Uterus (tissue), 4 donors: ENCODE data around the gene THSD4. TPM values are rescaled to one million over a fixed set of nuclear protein-coding genes. Genes with fewer than 3 reads are reported as not detected.

Source experiments
- DNase-seq, 2 donors: peaks; one replicate each; pipeline ENCODE4 v3.0.0-alpha.2; 2019 to 2020
- H3K27ac ChIP-seq, 2 donors: fragments of 200-600 bp; sonication (generic); 1 replicate in 1 of 2; 2 replicates in 1 of 2; pipeline ENCODE4 v1.5.1; 2016 to 2018
- H3K27me3 ChIP-seq, 2 donors: fragments of 200-600 bp; sonication (generic); one replicate each; pipeline ENCODE4 v1.5.1; 2018 to 2019; ENCODE audit warnings: control low read depth in 1 of 2
- H3K36me3 ChIP-seq, 2 donors: fragments of 200-600 bp; sonication (generic); one replicate each; pipeline ENCODE4 v1.5.1; 2019; ENCODE audit warnings: control low read depth in 1 of 2
- H3K4me1 ChIP-seq, 2 donors: fragments of 200-600 bp; sonication (generic); one replicate each; pipeline ENCODE4 v1.5.1; 2018 to 2019; ENCODE audit warnings: control low read depth in 1 of 2
- H3K4me3 ChIP-seq, 2 donors: fragments of 200-600 bp; sonication (generic); 1 replicate in 1 of 2; 2 replicates in 1 of 2; pipeline ENCODE4 v1.5.1; 2018 to 2019; ENCODE audit warnings: mild to moderate bottlenecking in 1 of 2
- H3K9me3 ChIP-seq, 2 donors: fragments of 200-600 bp; sonication (generic); one replicate each; pipeline ENCODE4 v1.5.1; 2019; ENCODE audit warnings: control low read depth in 1 of 2
- POLR2A ChIP-seq, 2 donors: fragments of 450-650 bp; IDR thresholded peaks; one replicate each; pipeline ENCODE4 v1.6.1; 2016; ENCODE audit warnings: antibody characterized with exemption in 2 of 2, mild to moderate bottlenecking in 1 of 2, moderate library complexity in 1 of 2
- intact Hi-C: fragments of 100-400 bp; cut with DNase I; formaldehyde crosslinking; loops from one replicate; pipeline ENCODE4 v1.15.1; 2023; ENCODE audit warnings: low total_unique reads
- total RNA-seq, 4 donors: library from RNA; depleted of rRNA in 3 of 4; stranded (reverse); fragments of >200 nt in 3 of 4; gene quantifications; one replicate each; pipeline versions ENCODE4 v1.1.0 to v1.2.4, GENCODE V29; 2014 to 2023
- TF ChIP-seq, protein P1 (sequence below), 4 experiments: fragments of 200-600 bp in 2 of 4; fragments of 450-650 bp in 2 of 4; sonication (generic) in 2 of 4; IDR thresholded peaks; one replicate each; pipeline ENCODE4 v1.5.1; 2016 to 2019; ENCODE audit warnings: antibody characterized with exemption in 4 of 4, mild to moderate bottlenecking in 2 of 4, moderate library complexity in 1 of 4
- donor health status: DM: yes; HTN: yes; CAD: no.

THSD4 gene
- total RNA-seq, 4 donors from 2014 or later = 7.1 to 144 (median 35.4) TPM

DNA sequence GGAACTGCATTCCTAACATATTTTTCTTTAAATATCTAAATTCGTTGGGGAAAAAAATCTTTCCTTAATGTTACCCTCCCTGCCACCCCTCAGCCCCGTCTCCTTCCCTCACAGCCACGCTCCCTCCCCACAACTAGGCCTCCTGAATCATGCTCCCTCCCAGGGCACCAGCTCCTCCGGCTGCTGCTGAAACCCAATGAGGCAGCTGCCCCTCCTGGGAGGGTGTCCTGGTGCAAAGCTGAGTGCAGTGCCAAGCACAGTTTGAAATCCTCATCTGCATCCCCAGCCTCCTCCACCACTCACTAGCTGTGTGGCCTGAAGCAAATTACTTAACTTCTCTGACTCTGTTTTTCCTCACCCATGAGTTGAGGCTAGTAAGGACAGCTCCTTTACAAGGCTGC lies 692.4 kb downstream of the THSD4 start:
- H3K9me3 ChIP-seq = no peaks in the 10 kb centered on the region
- no peak overlapping the region for H3K27ac ChIP-seq
- H3K36me3 ChIP-seq = no peaks in the 10 kb centered on the region
- no peak for DNase-seq
- H3K4me3 ChIP-seq = no peak overlapping the region
- TF ChIP-seq POLR2A (IDR thresholded peaks at IDR 0.05) = no peak
- TF ChIP-seq, protein P1, sequence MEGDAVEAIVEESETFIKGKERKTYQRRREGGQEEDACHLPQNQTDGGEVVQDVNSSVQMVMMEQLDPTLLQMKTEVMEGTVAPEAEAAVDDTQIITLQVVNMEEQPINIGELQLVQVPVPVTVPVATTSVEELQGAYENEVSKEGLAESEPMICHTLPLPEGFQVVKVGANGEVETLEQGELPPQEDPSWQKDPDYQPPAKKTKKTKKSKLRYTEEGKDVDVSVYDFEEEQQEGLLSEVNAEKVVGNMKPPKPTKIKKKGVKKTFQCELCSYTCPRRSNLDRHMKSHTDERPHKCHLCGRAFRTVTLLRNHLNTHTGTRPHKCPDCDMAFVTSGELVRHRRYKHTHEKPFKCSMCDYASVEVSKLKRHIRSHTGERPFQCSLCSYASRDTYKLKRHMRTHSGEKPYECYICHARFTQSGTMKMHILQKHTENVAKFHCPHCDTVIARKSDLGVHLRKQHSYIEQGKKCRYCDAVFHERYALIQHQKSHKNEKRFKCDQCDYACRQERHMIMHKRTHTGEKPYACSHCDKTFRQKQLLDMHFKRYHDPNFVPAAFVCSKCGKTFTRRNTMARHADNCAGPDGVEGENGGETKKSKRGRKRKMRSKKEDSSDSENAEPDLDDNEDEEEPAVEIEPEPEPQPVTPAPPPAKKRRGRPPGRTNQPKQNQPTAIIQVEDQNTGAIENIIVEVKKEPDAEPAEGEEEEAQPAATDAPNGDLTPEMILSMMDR (IDR thresholded peaks at IDR 0.05) = no peak
- H3K4me1 ChIP-seq = no peaks in the 10 kb centered on the region
- H3K27me3 ChIP-seq = no peaks in the 10 kb centered on the region
- intact Hi-C loops = loop anchor here (10.0 kb wide), 1 partner anchor 363 kb away; no protein-coding TSS in a partner anchor

DNA sequence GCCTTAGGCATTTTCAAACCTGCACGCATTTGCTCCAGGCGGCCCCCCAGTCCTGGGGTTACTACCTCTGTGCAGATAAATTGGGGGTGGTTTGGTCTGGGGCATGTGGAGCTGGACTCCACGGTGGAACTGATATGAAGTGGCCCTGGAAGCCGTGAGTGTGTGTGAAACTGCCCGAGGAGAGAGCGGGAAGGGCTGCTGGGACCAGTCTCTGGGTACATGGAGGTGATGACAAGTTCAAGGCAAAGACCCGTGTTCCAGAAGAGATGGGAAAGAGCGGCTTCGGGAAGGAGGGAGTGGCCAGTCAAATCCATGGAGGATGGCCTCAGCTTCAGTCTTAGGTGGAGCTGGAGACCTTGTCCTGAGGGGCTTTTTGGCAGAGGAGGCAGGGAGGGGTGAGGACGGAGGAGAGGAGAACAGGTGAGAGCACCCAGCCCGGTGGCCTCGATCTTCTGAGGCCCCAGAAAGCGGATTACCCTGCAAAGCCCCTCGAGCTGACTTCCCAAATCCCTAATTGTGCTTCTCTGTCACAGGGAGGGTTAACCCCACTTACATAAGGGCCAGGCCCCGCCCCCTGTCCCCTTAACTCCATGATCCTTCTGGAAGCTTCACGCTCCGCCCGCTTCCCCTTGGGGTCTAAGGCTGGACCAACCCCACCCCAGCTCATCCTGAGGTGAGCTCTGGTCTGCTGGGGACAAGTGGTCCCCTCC lies 693.2 kb downstream of the THSD4 start:
- H3K27me3 ChIP-seq = no peaks in the 10 kb centered on the region
- intact Hi-C loops = loop anchor here (10.0 kb wide), 1 partner anchor 364 kb away; no protein-coding TSS in a partner anchor
- no peaks in the 10 kb centered on the region for H3K36me3 ChIP-seq
- no peak for DNase-seq
- H3K27ac ChIP-seq = no peak overlapping the region
- no peaks in the 10 kb centered on the region for H3K4me1 ChIP-seq
- TF ChIP-seq, protein P1 (IDR thresholded peaks at IDR 0.05) = no peak
- TF ChIP-seq POLR2A (IDR thresholded peaks at IDR 0.05) = no peak
- H3K4me3 ChIP-seq = no peak overlapping the region
- H3K9me3 ChIP-seq = no peaks in the 10 kb centered on the region

DNA sequence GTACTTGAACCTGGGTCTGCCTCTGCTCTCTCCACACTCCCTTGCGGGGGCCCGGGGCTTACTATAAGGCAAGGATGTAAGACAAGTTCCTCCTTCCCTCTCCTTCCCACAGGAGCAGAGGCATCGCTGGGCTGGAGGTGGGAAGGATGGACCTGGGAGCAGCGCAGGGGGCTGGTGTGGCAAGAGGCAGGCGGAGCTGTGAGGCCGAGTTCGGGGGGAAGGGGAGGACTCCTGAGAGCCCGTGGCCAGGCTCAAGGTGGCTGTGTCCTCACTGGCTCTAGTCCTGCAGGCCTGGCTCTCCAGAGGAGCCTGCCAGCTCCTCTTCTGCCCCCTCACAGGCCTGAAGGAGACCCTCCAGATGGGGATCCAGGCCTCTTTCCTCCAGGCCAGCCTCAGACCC lies 694.1 kb downstream of the THSD4 start:
- intact Hi-C loops = loop anchor here (10.0 kb wide), 1 partner anchor 365 kb away; no protein-coding TSS in a partner anchor
- DNase-seq = no peak

DNA sequence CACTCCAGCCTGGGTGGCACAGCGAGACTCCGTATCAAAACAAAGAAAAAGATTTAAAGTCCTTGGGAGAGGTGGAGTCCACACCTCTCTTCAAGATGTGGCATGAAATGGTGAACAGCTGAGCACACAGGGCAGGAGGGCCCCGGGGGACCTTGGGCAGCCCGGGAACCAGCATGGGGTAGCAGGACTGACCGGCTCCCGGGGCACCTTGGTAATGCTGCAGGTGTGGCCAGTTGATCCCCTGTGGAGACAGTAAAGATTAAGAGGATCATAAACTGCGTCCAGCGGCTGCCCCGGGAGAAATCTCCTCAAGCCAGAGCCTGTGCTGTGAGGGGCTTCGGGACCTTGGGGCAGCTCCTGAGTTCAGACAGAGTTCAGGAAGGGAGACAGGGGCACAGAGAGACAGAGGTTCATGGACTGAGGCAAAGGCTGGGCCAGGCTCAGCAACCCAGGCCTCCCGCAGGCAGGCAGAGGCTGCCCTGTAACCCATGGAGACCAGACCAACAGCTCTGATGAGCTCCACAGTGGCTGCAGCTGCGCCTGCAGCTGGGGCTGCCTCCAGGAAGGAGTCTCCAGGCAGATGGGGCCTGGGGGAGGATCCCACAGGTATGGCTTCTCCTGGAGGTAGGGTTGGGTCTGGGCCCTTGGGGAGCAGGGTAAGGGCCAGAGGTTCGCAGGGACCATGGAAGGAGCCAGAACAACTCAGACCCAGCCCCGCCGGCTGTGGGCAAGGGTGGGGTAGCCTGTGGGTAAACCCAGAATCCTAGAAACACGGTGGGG lies 695.2 kb downstream of the THSD4 start, which contains the start of gene NR2E3:
Gene NR2E3, plus strand, starts transcription at position 299 of the 780 bp plus-strand sequence. Its CDS starts 190 bp downstream, at position 489.
- intact Hi-C loops = no loop called here
- no peaks in the 10 kb centered on the region for H3K36me3 ChIP-seq
- TF ChIP-seq, protein P1 (IDR thresholded peaks at IDR 0.05) = no peak
- TF ChIP-seq POLR2A (IDR thresholded peaks at IDR 0.05) = no peak
- no peaks in the 10 kb centered on the region for H3K4me1 ChIP-seq
- H3K27ac ChIP-seq = no peak within 1 kb of the TSS
- no peaks in the 10 kb centered on the region for H3K27me3 ChIP-seq
- no peak within 1 kb of the TSS for H3K4me3 ChIP-seq
- no peak for DNase-seq
- H3K9me3 ChIP-seq = no peaks in the 10 kb centered on the region

More for the DNA sequence above, 694.1 kb downstream of the THSD4 start:
- no peaks in the 10 kb centered on the region for H3K36me3 ChIP-seq
- H3K4me1 ChIP-seq = no peaks in the 10 kb centered on the region
- TF ChIP-seq, protein P1 (IDR thresholded peaks at IDR 0.05) = no peak
- TF ChIP-seq POLR2A (IDR thresholded peaks at IDR 0.05) = no peak
- H3K4me3 ChIP-seq = no peak overlapping the region
- H3K27me3 ChIP-seq = no peaks in the 10 kb centered on the region
- no peak overlapping the region for H3K27ac ChIP-seq
- H3K9me3 ChIP-seq = no peaks in the 10 kb centered on the region
